OCI-LY1 (cell line): Measurements from ENCODE around the gene SEMG1.

Experiments used
- H2AFZ ChIP-seq: fragments of 200-600 bp; sonication (generic), shearing (Covaris generic); 2 replicates; pipeline ENCODE4 v1.6.0; 2014; ENCODE audit warnings: antibody characterized with exemption, mild to moderate bottlenecking, low read length
- H3F3A ChIP-seq: fragments of 200-600 bp; sonication (generic), shearing (Covaris generic); 2 replicates; pipeline ENCODE4 v1.6.0; 2014; ENCODE audit warnings: mild to moderate bottlenecking, antibody characterized with exemption, low read length, moderate library complexity; ENCODE audit not compliant: insufficient read depth
- H3K27ac ChIP-seq: fragments of 200-600 bp; sonication (generic); 2 replicates; pipeline ENCODE4 v1.5.1; 2014; ENCODE audit warnings: low read length, mixed run types, mild to moderate bottlenecking, low read depth; ENCODE audit not compliant: poor library complexity, severe bottlenecking
- H3K27me3 ChIP-seq: fragments of 200-600 bp; sonication (generic); 2 replicates; pipeline ENCODE4 v1.6.0; 2014; ENCODE audit warnings: antibody characterized with exemption, mild to moderate bottlenecking, low read length, moderate library complexity; ENCODE audit not compliant: insufficient read depth
- H3K36me3 ChIP-seq: fragments of 200-600 bp; sonication (generic); 2 replicates; pipeline ENCODE4 v1.6.1; 2014; ENCODE audit warnings: mild to moderate bottlenecking, antibody characterized with exemption, low read length, moderate library complexity, mixed read lengths; ENCODE audit not compliant: insufficient read depth
- H3K4me1 ChIP-seq: fragments of 200-600 bp; sonication (generic); 2 replicates; pipeline ENCODE4 v1.5.1; 2014; ENCODE audit warnings: mild to moderate bottlenecking, low read length, moderate library complexity; ENCODE audit not compliant: insufficient read depth, severe bottlenecking
- H3K4me2 ChIP-seq: fragments of 200-600 bp; sonication (generic), shearing (Covaris generic); 2 replicates; pipeline ENCODE4 v1.6.1; 2014; ENCODE audit warnings: low read length
- H3K4me3 ChIP-seq: fragments of 200-600 bp; sonication (generic); 2 replicates; pipeline ENCODE4 v1.5.1; 2014; ENCODE audit warnings: low read length, low read depth, mild to moderate bottlenecking, mixed read lengths; ENCODE audit not compliant: poor library complexity, severe bottlenecking
- H3K79me2 ChIP-seq: fragments of 200-600 bp; shearing (Covaris generic); 2 replicates; pipeline ENCODE4 v1.6.1; 2016; ENCODE audit warnings: mixed run types, low read length, mixed read lengths; ENCODE audit not compliant: insufficient read depth
- H3K9ac ChIP-seq: fragments of 200-600 bp; sonication (generic), shearing (Covaris generic); 2 replicates; pipeline ENCODE4 v1.6.1; 2014; ENCODE audit warnings: mild to moderate bottlenecking, low read length, mixed read lengths
- H3K9me2 ChIP-seq: fragments of 200-600 bp; sonication (generic), shearing (Covaris generic); 2 replicates; pipeline ENCODE4 v1.6.1; 2014; ENCODE audit warnings: low read depth, mild to moderate bottlenecking, low read length, mixed read lengths
- H3K9me3 ChIP-seq: fragments of 200-600 bp; shearing (Covaris generic); 2 replicates; pipeline ENCODE4 v1.6.1; 2014; ENCODE audit warnings: low read length, mixed read lengths
- H4K20me1 ChIP-seq: fragments of 200-600 bp; sonication (generic), shearing (Covaris generic); 2 replicates; pipeline ENCODE4 v1.6.0; 2016; ENCODE audit warnings: mild to moderate bottlenecking, low read length; ENCODE audit not compliant: insufficient read depth
- EZH2 ChIP-seq: fragments of 200-600 bp; sonication (generic), shearing (Covaris generic); IDR thresholded peaks from 2 replicates; pipeline ENCODE4 v1.8.0; 2017; ENCODE audit warnings: borderline replicate concordance, mixed run types, mild to moderate bottlenecking, antibody characterized with exemption, low read length, moderate library complexity, mixed read lengths
- TF ChIP-seq, protein P1 (sequence below): fragments of 200-600 bp; sonication (generic), shearing (Covaris generic); IDR thresholded peaks from 2 replicates; pipeline ENCODE4 v1.5.1; 2017; ENCODE audit warnings: mild to moderate bottlenecking, antibody characterized with exemption, low read length, moderate library complexity, mixed read lengths

Gene SEMG1, protein sequence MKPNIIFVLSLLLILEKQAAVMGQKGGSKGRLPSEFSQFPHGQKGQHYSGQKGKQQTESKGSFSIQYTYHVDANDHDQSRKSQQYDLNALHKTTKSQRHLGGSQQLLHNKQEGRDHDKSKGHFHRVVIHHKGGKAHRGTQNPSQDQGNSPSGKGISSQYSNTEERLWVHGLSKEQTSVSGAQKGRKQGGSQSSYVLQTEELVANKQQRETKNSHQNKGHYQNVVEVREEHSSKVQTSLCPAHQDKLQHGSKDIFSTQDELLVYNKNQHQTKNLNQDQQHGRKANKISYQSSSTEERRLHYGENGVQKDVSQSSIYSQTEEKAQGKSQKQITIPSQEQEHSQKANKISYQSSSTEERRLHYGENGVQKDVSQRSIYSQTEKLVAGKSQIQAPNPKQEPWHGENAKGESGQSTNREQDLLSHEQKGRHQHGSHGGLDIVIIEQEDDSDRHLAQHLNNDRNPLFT

DNA sequence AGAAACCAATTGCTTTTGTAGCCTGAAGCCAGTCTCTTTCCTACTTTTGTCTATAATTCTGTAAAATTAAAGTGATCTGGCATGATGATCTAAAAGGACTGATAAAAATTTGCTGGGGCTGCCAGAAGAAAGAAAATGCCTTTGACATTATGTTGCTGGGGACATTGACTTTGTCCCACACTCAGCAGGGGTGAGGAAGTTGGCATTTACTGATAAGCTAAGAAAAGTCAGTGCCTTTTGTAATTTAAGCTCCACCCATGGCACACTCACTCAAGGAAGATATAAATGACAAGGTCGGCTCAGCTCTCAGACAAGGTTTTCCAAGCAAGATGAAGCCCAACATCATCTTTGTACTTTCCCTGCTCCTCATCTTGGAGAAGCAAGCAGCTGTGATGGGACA lies at the start of gene SEMG1:
SEMG1 (plus strand) TSS at position 309 of the 400 bp plus-strand sequence; CDS start at position 330, 21 bp downstream.
- Histone ChIP-seq H3K4me1 (no peaks in the 10 kb centered on the region), H4K20me1 (no peaks in the 10 kb centered on the region), H3K36me3 (no peaks in the 10 kb centered on the region), H3K9me3 (0 out of 2 replicates have a peak, but pooled peaks cover 4% of the 10 kb centered on the region), H3K27me3 (no peaks in the 10 kb centered on the region), H3K27ac (no peak within 1 kb of the TSS), H2AFZ (no peak within 1 kb of the TSS), H3K79me2 (no peaks in the 10 kb centered on the region), H3K9ac (no peak within 1 kb of the TSS), H3K4me2 (no peak within 1 kb of the TSS), H3K9me2 (no peaks in the 10 kb centered on the region), H3F3A (no peaks in the 10 kb centered on the region), H3K4me3 (no peak within 1 kb of the TSS)
- TF ChIP-seq EZH2, result no peak
- TF ChIP-seq, protein P1, sequence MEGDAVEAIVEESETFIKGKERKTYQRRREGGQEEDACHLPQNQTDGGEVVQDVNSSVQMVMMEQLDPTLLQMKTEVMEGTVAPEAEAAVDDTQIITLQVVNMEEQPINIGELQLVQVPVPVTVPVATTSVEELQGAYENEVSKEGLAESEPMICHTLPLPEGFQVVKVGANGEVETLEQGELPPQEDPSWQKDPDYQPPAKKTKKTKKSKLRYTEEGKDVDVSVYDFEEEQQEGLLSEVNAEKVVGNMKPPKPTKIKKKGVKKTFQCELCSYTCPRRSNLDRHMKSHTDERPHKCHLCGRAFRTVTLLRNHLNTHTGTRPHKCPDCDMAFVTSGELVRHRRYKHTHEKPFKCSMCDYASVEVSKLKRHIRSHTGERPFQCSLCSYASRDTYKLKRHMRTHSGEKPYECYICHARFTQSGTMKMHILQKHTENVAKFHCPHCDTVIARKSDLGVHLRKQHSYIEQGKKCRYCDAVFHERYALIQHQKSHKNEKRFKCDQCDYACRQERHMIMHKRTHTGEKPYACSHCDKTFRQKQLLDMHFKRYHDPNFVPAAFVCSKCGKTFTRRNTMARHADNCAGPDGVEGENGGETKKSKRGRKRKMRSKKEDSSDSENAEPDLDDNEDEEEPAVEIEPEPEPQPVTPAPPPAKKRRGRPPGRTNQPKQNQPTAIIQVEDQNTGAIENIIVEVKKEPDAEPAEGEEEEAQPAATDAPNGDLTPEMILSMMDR, result no peak

DNA sequence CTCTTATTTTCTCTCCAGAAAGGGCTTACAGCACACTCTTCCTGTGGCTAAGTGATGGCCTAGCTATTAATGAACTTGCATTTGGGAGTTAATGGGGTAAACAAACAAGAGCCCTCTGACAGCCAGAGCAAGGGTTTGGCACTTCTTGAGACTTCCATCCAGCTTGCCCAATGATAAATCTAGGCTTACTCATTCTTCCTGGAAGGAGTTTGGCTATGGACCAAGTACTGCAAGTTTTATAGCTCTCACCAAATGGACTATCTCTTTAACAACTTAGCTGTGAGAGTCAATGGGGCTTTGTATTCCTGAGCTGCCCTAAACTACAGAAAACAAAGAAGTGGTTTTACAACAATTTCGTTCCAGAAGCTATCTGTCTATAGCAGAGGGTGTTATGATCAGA lies 48.9 kb upstream of the SEMG1 start:
- Histone ChIP-seq H3K9me3 (peaks cover 3% of the 10 kb centered on the region; the same call in 1 of the 2 replicates), H4K20me1 (no peaks in the 10 kb centered on the region), H3K27ac (no peak overlapping the region), H2AFZ (no peak overlapping the region), H3K4me3 (no peak overlapping the region), H3K36me3 (no peaks in the 10 kb centered on the region), H3K9ac (no peak overlapping the region), H3K4me2 (no peak overlapping the region), H3K9me2 (no peaks in the 10 kb centered on the region), H3K79me2 (no peaks in the 10 kb centered on the region), H3K27me3 (0 out of 2 replicates have a peak, but pooled peaks cover 2% of the 10 kb centered on the region), H3F3A (no peaks in the 10 kb centered on the region), H3K4me1 (no peaks in the 10 kb centered on the region)
- no peak for TF ChIP-seq EZH2
- TF ChIP-seq, protein P1, result no peak

DNA sequence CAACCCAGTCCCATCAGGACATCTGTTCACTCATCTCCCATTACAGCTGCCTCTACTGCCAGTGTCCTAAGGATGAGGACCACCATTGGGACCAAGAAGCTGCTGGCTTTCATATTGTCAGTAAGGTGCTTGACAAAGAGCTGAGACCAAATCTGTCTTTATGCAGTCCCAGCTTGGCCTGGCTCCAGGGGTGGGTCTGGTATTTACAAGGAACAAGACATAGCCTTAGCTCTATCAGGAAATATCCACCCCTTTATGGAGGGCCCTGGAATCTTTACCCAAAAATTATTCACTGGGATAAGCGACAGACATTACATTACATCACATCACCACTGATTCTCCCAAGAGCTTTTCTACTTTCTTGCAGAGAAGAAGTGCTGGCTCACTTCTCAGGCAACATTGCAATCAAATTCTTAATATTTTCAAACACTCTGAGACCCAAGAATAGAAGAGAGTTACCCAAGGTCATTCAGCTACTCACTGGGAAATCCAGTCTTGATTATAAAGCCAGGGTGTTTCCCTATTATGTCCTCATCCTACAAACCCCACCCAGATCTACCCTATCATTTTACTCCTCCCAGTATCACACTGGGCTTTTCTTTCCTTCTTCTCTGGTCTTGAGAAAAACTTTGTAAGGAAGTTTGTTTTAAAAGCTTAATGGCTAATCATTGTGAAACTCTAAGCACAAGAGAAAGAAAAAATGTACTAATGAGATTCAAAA lies 43.6 kb upstream of the SEMG1 start:
- Histone ChIP-seq H3K9ac (no peak overlapping the region), H3K9me3 (peaks cover 3% of the 10 kb centered on the region; the same call in 1 of the 2 replicates), H3K9me2 (no peaks in the 10 kb centered on the region), H3K36me3 (no peaks in the 10 kb centered on the region), H3K4me3 (no peak overlapping the region), H3K79me2 (no peaks in the 10 kb centered on the region), H3K4me1 (no peaks in the 10 kb centered on the region), H2AFZ (no peak overlapping the region), H3K27me3 (no peaks in the 10 kb centered on the region), H3K4me2 (no peak overlapping the region), H3F3A (no peaks in the 10 kb centered on the region), H3K27ac (no peak overlapping the region), H4K20me1 (no peaks in the 10 kb centered on the region)
- TF ChIP-seq, protein P1, result no peak
- no peak for TF ChIP-seq EZH2
